Retinal pigment epithelial cell (primary cell): Measurements from ENCODE around the gene IL9R.

ENCODE experiments used
- DNase-seq: peaks from one replicate; pipeline ENCODE4 v3.0.0-alpha.2; 2010; ENCODE audit warnings: low read depth
- H3K4me3 ChIP-seq: 2 replicates; pipeline ENCODE4 v1.5.1; 2011; ENCODE audit warnings: mild to moderate bottlenecking, low read length, control low read depth, moderate library complexity
- CTCF ChIP-seq: conservative IDR thresholded peaks from 2 replicates; pipeline ENCODE4 v1.5.1; 2011; ENCODE audit warnings: low read depth, low read length, control low read depth, inconsistent platforms

IL9R gene

DNA sequence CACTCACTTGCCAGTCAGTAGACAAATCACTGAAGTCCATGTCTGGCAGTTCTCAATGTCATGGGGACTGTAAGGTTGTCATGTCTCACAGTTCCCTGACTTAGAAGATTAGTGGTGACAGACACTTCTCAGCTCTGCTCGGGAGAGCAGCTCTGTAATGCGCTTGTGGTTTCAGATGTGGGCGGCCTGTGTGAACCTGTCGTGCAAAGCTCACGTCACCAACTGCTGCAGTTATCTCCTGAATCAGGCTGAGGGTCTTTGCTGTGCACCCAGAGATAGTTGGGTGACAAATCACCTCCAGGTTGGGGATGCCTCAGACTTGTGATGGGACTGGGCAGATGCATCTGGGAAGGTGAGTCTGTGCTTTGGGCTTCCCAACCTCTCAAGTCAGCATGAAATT is at the start of gene IL9R:
TSS of gene IL9R (plus strand) at position 261 of the 400 bp plus-strand sequence. CDS start at position 325, 64 bp downstream.
- DNase-seq: no peak
- no peak within 1 kb of the TSS for H3K4me3 ChIP-seq
- no peak for TF ChIP-seq CTCF

GRCh38 chrX:155949098-155949497 is 48.4 kb upstream of the IL9R start:
- no peak overlapping the region for H3K4me3 ChIP-seq
- no peak for TF ChIP-seq CTCF
- no peak for DNase-seq

GRCh38 chrX:155951237-155951789 is 46.2 kb upstream of the IL9R start:
- H3K4me3 ChIP-seq: no peak overlapping the region
- DNase-seq: no peak
- no peak for TF ChIP-seq CTCF

DNA sequence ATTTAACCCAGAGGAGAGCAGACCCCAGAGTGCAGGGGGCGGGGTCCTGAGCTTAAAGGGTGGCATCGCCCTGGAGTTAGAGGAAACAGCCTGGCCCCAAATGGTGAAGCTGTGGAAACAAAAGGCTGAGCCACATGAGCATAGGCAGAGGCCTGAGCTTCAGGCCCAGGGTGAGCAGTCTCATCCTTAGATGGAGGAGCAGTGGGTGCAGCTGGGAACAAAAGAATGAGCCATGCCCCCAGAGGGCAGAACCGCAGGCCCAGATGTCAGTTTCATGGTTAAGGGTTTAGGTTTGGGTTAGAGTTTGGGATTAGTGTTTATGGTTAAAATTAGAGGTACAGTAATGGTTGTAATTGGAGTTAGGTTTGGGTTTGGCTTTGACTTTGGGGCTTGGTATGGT is 44.4 kb upstream of the IL9R start:
- no peak for TF ChIP-seq CTCF
- DNase-seq: no peak
- H3K4me3 ChIP-seq: no peak overlapping the region

GRCh38 chrX:155954793-155955192 is 42.7 kb upstream of the IL9R start:
- no peak for TF ChIP-seq CTCF
- DNase-seq: no peak
- no peak overlapping the region for H3K4me3 ChIP-seq

DNA sequence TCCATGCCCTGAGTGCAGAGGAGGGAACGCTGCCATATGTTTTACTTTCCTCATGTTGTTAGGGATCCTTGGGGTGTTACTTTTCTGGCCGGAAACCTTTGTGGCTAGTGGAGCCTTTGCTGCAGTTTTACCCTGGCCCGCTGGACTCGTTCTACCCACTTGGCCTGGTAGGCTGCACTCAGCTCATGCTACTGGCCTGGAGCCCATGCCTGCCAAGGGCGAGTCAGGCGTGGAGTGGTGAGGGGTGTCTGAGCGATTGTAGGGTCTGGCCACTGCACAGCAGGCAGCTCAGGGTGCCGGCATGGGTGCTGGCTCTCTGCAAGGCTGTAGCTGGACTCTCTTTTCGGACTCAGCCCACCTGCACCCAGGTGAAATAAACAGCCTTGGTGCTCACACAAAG is 41.4 kb upstream of the IL9R start:
- no peak for DNase-seq
- TF ChIP-seq CTCF: no peak
- H3K4me3 ChIP-seq: no peak overlapping the region

- H3K4me3 ChIP-seq: no peak overlapping the region
- no peak for TF ChIP-seq CTCF
- no peak for DNase-seq
These were observed 40.8 kb upstream of the IL9R start for GRCh38 chrX:155956649-155957048.
